HepG2 (cell line): ENCODE results near the gene PNMA8B. TPM values are rescaled to one million over a fixed set of nuclear protein-coding genes. Genes with fewer than 3 reads are reported as not detected.

Source experiments
- HMGA1 ChIP-seq: sonication (generic); formaldehyde crosslinking; conservative IDR thresholded peaks from 2 replicates; pipeline ENCODE4 v1.4.0; 2020; ENCODE audit warnings: missing genetic modification reagents
- KDM4B ChIP-seq: sonication (generic); formaldehyde crosslinking; IDR thresholded peaks from 2 replicates; pipeline ENCODE4 v1.4.0; 2020; ENCODE audit warnings: missing genetic modification reagents
- NPAS2 ChIP-seq: sonication (generic); formaldehyde crosslinking; IDR thresholded peaks from 2 replicates; pipeline ENCODE4 v1.8.0; 2022; ENCODE audit warnings: mild to moderate bottlenecking, missing genetic modification reagents, borderline replicate concordance
- NR2F2 ChIP-seq: IDR thresholded peaks from 2 replicates; pipeline ENCODE4 v1.6.1; 2012; ENCODE audit warnings: low read depth, inconsistent platforms, borderline replicate concordance
- PAXIP1 ChIP-seq: sonication (generic); formaldehyde crosslinking; conservative IDR thresholded peaks from 2 replicates; pipeline ENCODE4 v1.4.0; 2020; ENCODE audit warnings: mild to moderate bottlenecking, missing genetic modification reagents, moderate library complexity
- SOX6 ChIP-seq, 2 experiments: fragments of 450-650 bp in 1 of 2; sonication (generic) in 1 of 2; formaldehyde crosslinking in 1 of 2; IDR thresholded peaks; 2 replicates each; pipeline versions ENCODE4 v1.4.0 to v1.6.1; 2017 to 2020; ENCODE audit warnings: antibody characterized with exemption in 1 of 2, mild to moderate bottlenecking in 1 of 2, missing genetic modification reagents in 1 of 2
- ZNF44 ChIP-seq: sonication (generic); formaldehyde crosslinking; IDR thresholded peaks from 2 replicates; pipeline ENCODE4 v1.5.1; 2020; ENCODE audit warnings: mild to moderate bottlenecking, missing genetic modification reagents
- ZNF496 ChIP-seq: sonication (generic); formaldehyde crosslinking; IDR thresholded peaks from 2 replicates; pipeline ENCODE4 v1.8.1; 2023; ENCODE audit warnings: mild to moderate bottlenecking, moderate library complexity, missing genetic modification reagents; ENCODE audit not compliant: insufficient replicate concordance
- ZNF564 ChIP-seq: sonication (generic); formaldehyde crosslinking; IDR thresholded peaks from 2 replicates; pipeline ENCODE4 v1.8.1; 2023; ENCODE audit warnings: mild to moderate bottlenecking, missing genetic modification reagents
- ZNF574 ChIP-seq: sonication (generic); formaldehyde crosslinking; IDR thresholded peaks from 2 replicates; pipeline ENCODE4 v1.4.0; 2020; ENCODE audit warnings: missing genetic modification reagents
- polyA plus RNA-seq, 8 experiments: library from polyadenylated mRNA; depleted of rRNA in 3 of 8; stranded (reverse) in 7 of 8; unstranded in 1 of 8; fragments of >200 nt; fragmentation: Illumina TruSeq in 4 of 8; extraction: Trizol in 4 of 8; gene quantifications; 2 replicates each; pipeline versions ENCODE4 v1.2.1 to v1.2.3, GENCODE V29; 2011 to 2016; ENCODE audit warnings: low read depth in 4 of 8, missing spikeins in 1 of 8, mixed read lengths in 1 of 8; ENCODE audit not compliant: insufficient read depth in 1 of 8
- total RNA-seq, 5 experiments: library from RNA; depleted of rRNA; stranded (reverse); fragments of >200 nt; fragmentation: Illumina TruSeq; extraction: Trizol; gene quantifications; 2 replicates each; pipeline ENCODE4 v1.2.3, GENCODE V29; 2016; ENCODE audit warnings: low read depth in 1 of 5
- TF ChIP-seq, protein P1 (sequence below): sonication (generic); formaldehyde crosslinking; IDR thresholded peaks from 2 replicates; pipeline ENCODE4 v1.4.0; 2020; ENCODE audit warnings: mild to moderate bottlenecking, missing genetic modification reagents, borderline replicate concordance
- TF ChIP-seq, protein P2 (sequence below): sonication (generic); formaldehyde crosslinking; IDR thresholded peaks from 2 replicates; pipeline ENCODE4 v1.4.0; 2020; ENCODE audit warnings: mild to moderate bottlenecking, low read depth, missing genetic modification reagents
- TF ChIP-seq, protein P3 (sequence below): sonication (generic); formaldehyde crosslinking; IDR thresholded peaks from 2 replicates; pipeline ENCODE4 v1.5.1; 2020; ENCODE audit warnings: mild to moderate bottlenecking, missing genetic modification reagents

PNMA8B gene
- total and polyA plus RNA-seq, 2 of the 13 experiments (the other 11 are each of a cell fraction or from before 2014, with no cell fraction given): not detected

- peak; percentile 30; the same call in 1 of the 2 replicates for TF ChIP-seq PAXIP1 (CRISPR knock-in tag)
- no peak for TF ChIP-seq SOX6 (IDR thresholded peaks at IDR 0.05)
- peak; percentile 36; the same call in 1 of the 2 replicates for TF ChIP-seq SOX6 (CRISPR knock-in tag; IDR thresholded peaks at IDR 0.05)
- TF ChIP-seq ZNF496: no peak
- TF ChIP-seq NPAS2 (CRISPR knock-in tag): no peak
- TF ChIP-seq, protein P1, sequence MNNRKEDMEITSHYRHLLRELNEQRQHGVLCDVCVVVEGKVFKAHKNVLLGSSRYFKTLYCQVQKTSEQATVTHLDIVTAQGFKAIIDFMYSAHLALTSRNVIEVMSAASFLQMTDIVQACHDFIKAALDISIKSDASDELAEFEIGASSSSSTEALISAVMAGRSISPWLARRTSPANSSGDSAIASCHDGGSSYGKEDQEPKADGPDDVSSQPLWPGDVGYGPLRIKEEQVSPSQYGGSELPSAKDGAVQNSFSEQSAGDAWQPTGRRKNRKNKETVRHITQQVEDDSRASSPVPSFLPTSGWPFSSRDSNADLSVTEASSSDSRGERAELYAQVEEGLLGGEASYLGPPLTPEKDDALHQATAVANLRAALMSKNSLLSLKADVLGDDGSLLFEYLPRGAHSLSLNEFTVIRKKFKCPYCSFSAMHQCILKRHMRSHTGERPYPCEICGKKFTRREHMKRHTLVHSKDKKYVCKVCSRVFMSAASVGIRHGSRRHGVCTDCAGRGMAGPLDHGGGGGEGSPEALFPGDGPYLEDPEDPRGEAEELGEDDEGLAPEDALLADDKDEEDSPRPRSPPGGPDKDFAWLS (CRISPR knock-in tag): no peak
- no peak for TF ChIP-seq HMGA1 (CRISPR knock-in tag)
- TF ChIP-seq, protein P2, sequence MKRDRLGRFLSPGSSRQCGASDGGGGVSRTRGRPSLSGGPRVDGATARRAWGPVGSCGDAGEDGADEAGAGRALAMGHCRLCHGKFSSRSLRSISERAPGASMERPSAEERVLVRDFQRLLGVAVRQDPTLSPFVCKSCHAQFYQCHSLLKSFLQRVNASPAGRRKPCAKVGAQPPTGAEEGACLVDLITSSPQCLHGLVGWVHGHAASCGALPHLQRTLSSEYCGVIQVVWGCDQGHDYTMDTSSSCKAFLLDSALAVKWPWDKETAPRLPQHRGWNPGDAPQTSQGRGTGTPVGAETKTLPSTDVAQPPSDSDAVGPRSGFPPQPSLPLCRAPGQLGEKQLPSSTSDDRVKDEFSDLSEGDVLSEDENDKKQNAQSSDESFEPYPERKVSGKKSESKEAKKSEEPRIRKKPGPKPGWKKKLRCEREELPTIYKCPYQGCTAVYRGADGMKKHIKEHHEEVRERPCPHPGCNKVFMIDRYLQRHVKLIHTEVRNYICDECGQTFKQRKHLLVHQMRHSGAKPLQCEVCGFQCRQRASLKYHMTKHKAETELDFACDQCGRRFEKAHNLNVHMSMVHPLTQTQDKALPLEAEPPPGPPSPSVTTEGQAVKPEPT (CRISPR knock-in tag): 0 out of 2 replicates have a peak, but pooled peaks have one; percentile 33
- TF ChIP-seq KDM4B: no peak; the same call in 1 of the 2 replicates
- TF ChIP-seq, protein P3, sequence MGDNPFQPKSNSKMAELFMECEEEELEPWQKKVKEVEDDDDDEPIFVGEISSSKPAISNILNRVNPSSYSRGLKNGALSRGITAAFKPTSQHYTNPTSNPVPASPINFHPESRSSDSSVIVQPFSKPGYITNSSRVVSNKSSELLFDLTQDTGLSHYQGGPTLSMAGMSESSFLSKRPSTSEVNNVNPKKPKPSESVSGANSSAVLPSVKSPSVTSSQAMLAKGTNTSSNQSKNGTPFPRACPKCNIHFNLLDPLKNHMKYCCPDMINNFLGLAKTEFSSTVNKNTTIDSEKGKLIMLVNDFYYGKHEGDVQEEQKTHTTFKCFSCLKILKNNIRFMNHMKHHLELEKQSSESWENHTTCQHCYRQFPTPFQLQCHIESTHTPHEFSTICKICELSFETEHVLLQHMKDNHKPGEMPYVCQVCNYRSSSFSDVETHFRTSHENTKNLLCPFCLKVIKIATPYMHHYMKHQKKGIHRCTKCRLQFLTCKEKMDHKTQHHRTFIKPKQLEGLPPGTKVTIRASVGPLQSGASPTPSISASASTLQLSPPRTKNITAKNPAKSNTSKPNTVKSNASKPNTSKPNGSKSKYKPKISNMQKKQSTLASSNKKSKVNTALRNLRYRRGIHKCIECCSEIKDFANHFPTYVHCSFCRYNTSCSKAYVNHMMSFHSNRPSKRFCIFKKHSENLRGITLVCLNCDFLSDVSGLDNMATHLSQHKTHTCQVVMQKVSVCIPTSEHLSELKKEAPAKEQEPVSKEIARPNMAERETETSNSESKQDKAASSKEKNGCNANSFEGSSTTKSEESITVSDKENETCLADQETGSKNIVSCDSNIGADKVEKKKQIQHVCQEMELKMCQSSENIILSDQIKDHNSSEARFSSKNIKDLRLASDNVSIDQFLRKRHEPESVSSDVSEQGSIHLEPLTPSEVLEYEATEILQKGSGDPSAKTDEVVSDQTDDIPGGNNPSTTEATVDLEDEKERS: no peak
- TF ChIP-seq NR2F2: no peak
- TF ChIP-seq ZNF574 (CRISPR knock-in tag): no peak
- TF ChIP-seq ZNF564 (CRISPR knock-in tag): no peak
- TF ChIP-seq ZNF44 (CRISPR knock-in tag): no peak
These were observed 7.7 kb downstream of the PNMA8B start (continued) for GRCh38 chr19:46487802-46488445.
